HG02970 (cell line): ENCODE measurements around the gene TMEM240.
"Not testable (repeated sequence)": the region's sequence is repeated elsewhere in the genome, so short reads cannot be mapped to it uniquely, and the experiment has no call there.

Experiments
- ATAC-seq: cut with Tn5 transposase; IDR thresholded peaks from one replicate; pipeline ENCODE4 v1.9.1; 2021; ENCODE audit warnings: mild to moderate bottlenecking, moderate library complexity, moderate number of reproducible peaks; ENCODE audit not compliant: unreplicated experiment, low FRiP score

TMEM240 gene

GRCh38 chr1:1527092-1527816, 13.2 kb downstream of the TMEM240 start:
- no peak for ATAC-seq

- not testable (repeated sequence) for ATAC-seq
Measured at GRCh38 chr1:1526476-1526875, 13.9 kb downstream of the TMEM240 start.

GRCh38 chr1:1524750-1525383, 15.6 kb downstream of the TMEM240 start:
- ATAC-seq, result not testable (repeated sequence)

GRCh38 chr1:1523651-1524050, 16.8 kb downstream of the TMEM240 start:
- ATAC-seq, result not testable (repeated sequence)

- not testable (repeated sequence) for ATAC-seq
Measured at GRCh38 chr1:1523226-1523625, 17.2 kb downstream of the TMEM240 start.

- ATAC-seq, result not testable (repeated sequence)
Measured at GRCh38 chr1:1522536-1522935, 17.9 kb downstream of the TMEM240 start.

- no peak for ATAC-seq
Measured at GRCh38 chr1:1521331-1521730, 19.1 kb downstream of the TMEM240 start.

- ATAC-seq, result not testable (repeated sequence)
Measured at GRCh38 chr1:1519805-1520505, 20.5 kb downstream of the TMEM240 start.

- ATAC-seq, result not testable (repeated sequence)
Measured at GRCh38 chr1:1518621-1519007, 21.8 kb downstream of the TMEM240 start.

- no peak for ATAC-seq
Measured at GRCh38 chr1:1517973-1518620, 22.3 kb downstream of the TMEM240 start.

GRCh38 chr1:1516923-1517322, 23.5 kb downstream of the TMEM240 start:
- ATAC-seq, result not testable (repeated sequence)

- not testable (repeated sequence) for ATAC-seq
Measured at GRCh38 chr1:1514376-1514775, 26.0 kb downstream of the TMEM240 start.

- ATAC-seq, result not testable (repeated sequence)
Measured at GRCh38 chr1:1513675-1514074, 26.7 kb downstream of the TMEM240 start.

- not testable (repeated sequence) for ATAC-seq
Measured at GRCh38 chr1:1512425-1512824, 28.0 kb downstream of the TMEM240 start.

- ATAC-seq, result peak; percentile 90
Measured at GRCh38 chr1:1511533-1512285, 28.7 kb downstream of the TMEM240 start, which contains the start of gene ATAD3A. ATAD3A (plus strand) TSS chr1:1512162; CDS start chr1:1512269, 107 bp downstream.

GRCh38 chr1:1510912-1511532, 29.4 kb downstream of the TMEM240 start:
- ATAC-seq, result no peak

GRCh38 chr1:1509465-1509850, 31.0 kb downstream of the TMEM240 start:
- ATAC-seq, result not testable (repeated sequence)

- not testable (repeated sequence) for ATAC-seq
Measured at GRCh38 chr1:1508775-1509464, 31.5 kb downstream of the TMEM240 start.

GRCh38 chr1:1507305-1507704, 33.1 kb downstream of the TMEM240 start:
- ATAC-seq, result no peak
